ENCODE data around the gene GATD1. TPM values are rescaled to one million over a fixed set of nuclear protein-coding genes. Genes with fewer than 3 reads are reported as not detected.

Gene GATD1
- total RNA-seq, 1 experiment from 2014 or later: 91.5 TPM

DNA sequence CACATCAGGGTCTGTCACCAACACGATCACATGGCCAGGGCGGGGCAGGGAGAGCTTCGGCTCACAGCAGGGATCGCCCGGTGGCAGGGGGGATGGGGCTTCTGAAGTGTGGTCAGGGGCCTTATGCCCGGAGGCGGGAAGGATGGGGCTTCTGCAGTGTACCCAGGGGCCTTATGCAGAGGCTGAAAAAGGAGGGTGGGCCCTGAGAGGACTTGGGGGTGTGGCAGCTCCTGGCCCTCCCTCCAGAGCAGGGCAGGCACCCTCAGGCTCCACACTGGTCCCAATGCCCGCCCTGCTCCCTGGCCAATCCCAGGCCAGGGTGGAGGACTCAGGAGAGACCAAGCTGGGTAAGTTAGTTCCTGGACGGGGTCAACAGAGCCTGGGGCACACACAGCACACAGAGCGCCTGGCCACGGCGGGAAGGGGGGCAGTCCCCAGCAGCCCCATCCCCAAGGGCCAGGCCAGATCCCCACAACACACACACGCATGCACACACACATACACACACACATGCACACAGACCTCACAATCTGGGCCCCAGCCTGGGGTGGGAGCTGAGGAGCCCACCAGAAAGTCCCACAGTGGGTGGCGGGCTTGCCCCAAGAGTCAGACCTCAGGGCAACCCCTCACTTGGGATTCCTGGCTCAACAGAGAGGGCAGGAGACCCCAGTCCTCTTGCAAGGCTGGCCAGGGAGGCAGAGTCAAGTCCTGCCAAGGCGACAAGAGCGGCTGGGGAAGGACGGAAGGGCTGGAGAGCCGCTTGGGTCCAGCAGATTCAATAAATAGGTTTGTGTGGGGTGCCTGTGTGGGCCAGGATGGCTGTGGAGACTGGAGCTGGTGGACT, 13.7 kb upstream of the GATD1 start:
- Mint-ChIP-seq H3K9me3 (ENCODE audit: unreplicated experiment) (no peaks in the 10 kb centered on the region), H3K27me3 (ENCODE audit: insufficient read depth, unreplicated experiment) (no peaks in the 10 kb centered on the region), H3K4me1 (ENCODE audit: low read depth, unreplicated experiment) (no peaks in the 10 kb centered on the region), H3K27ac (ENCODE audit: unreplicated experiment) (no peak overlapping the region), H3K4me3 (ENCODE audit: unreplicated experiment) (no peak overlapping the region), H3K36me3 (ENCODE audit: insufficient read depth, unreplicated experiment) (peaks cover 17% of the 10 kb centered on the region)
- DNase-seq: no peak
- no TSS peak for BruUV-seq (replicated peaks)
- Histone ChIP-seq H3K27me3 (replicated peaks; ENCODE audit: control insufficient read depth, insufficient read depth, low read length) (no peaks in the 10 kb centered on the region), H3K36me3 (ENCODE audit: control insufficient read depth, insufficient read depth, low read length) (no peaks in the 10 kb centered on the region), H3K9me3 (no peaks in the 10 kb centered on the region), H3K4me1 (no peaks in the 10 kb centered on the region), H3K4me3 (ENCODE audit: low read depth, low read length) (no peak overlapping the region)
- intact Hi-C loops (cut with micrococcal nuclease; ENCODE audit: unreplicated experiment): no loop called here
- POLR2A ChIA-PET: no interaction called here
- TF ChIP-seq, protein P1, sequence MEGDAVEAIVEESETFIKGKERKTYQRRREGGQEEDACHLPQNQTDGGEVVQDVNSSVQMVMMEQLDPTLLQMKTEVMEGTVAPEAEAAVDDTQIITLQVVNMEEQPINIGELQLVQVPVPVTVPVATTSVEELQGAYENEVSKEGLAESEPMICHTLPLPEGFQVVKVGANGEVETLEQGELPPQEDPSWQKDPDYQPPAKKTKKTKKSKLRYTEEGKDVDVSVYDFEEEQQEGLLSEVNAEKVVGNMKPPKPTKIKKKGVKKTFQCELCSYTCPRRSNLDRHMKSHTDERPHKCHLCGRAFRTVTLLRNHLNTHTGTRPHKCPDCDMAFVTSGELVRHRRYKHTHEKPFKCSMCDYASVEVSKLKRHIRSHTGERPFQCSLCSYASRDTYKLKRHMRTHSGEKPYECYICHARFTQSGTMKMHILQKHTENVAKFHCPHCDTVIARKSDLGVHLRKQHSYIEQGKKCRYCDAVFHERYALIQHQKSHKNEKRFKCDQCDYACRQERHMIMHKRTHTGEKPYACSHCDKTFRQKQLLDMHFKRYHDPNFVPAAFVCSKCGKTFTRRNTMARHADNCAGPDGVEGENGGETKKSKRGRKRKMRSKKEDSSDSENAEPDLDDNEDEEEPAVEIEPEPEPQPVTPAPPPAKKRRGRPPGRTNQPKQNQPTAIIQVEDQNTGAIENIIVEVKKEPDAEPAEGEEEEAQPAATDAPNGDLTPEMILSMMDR (IDR thresholded peaks at IDR 0.05; ENCODE audit: insufficient read depth in 1 of 2, low read depth in 1 of 2, low read length in 1 of 2, severe bottlenecking in 1 of 2, unreplicated experiment in 1 of 2): no peak
- CTCF ChIA-PET: no interaction called here

DNA sequence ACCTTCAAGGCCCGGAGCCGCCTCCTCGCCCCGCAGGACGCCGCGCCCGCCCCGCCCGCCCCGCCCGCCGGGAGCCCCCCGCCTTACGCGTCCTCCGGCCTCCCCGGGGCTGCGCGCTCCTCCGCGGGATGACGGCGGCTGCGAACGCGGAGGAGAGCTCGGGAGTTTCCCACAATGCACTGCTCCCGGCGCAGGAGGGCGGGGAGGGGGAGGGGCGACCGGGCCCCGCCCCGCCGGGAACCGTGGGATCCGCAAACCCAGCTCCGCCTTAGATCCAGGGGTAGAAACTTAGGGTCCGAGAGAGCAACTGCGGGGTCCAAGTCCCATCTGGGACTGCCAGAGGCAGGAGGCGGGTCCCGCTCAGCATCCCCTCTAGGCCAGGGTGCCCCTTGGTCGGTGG, 12.7 kb upstream of the GATD1 start, which contains the start of gene CEND1:
Gene CEND1, minus strand, starts transcription at position 148 of the 400 bp plus-strand sequence. CDS start 1,514 bp downstream, outside the sequence.
- no peaks in the 10 kb centered on the region for H3K4me1 ChIP-seq
- Mint-ChIP-seq H3K27ac (ENCODE audit: unreplicated experiment) (no peak within 1 kb of the TSS), H3K4me1 (ENCODE audit: low read depth, unreplicated experiment) (no peaks in the 10 kb centered on the region), H3K4me3 (ENCODE audit: unreplicated experiment) (no peak within 1 kb of the TSS), H3K9me3 (ENCODE audit: unreplicated experiment) (no peaks in the 10 kb centered on the region), H3K27me3 (ENCODE audit: insufficient read depth, unreplicated experiment) (no peaks in the 10 kb centered on the region), H3K36me3 (ENCODE audit: insufficient read depth, unreplicated experiment) (peaks cover 19% of the 10 kb centered on the region)
- H3K27me3 ChIP-seq (replicated peaks; ENCODE audit: control insufficient read depth, insufficient read depth, low read length): no peaks in the 10 kb centered on the region
- ChIA-PET CTCF (no interaction called here), POLR2A (interaction anchor here (0.6 kb wide), 1 partner anchor 214 kb away, joined by 6 read pairs; the partner anchor contains the start of gene PHRF1)
- TF ChIP-seq, protein P1 (IDR thresholded peaks at IDR 0.05; ENCODE audit: insufficient read depth in 1 of 2, low read depth in 1 of 2, low read length in 1 of 2, severe bottlenecking in 1 of 2, unreplicated experiment in 1 of 2): no peak
- no peaks in the 10 kb centered on the region for H3K9me3 ChIP-seq
- no TSS peak for BruUV-seq (replicated peaks)
- no peaks in the 10 kb centered on the region for H3K36me3 ChIP-seq (ENCODE audit: control insufficient read depth, insufficient read depth, low read length)
- intact Hi-C loops (cut with micrococcal nuclease; ENCODE audit: unreplicated experiment): no loop called here
- DNase-seq: no peak
- no peak within 1 kb of the TSS for H3K4me3 ChIP-seq (ENCODE audit: low read depth, low read length)

DNA sequence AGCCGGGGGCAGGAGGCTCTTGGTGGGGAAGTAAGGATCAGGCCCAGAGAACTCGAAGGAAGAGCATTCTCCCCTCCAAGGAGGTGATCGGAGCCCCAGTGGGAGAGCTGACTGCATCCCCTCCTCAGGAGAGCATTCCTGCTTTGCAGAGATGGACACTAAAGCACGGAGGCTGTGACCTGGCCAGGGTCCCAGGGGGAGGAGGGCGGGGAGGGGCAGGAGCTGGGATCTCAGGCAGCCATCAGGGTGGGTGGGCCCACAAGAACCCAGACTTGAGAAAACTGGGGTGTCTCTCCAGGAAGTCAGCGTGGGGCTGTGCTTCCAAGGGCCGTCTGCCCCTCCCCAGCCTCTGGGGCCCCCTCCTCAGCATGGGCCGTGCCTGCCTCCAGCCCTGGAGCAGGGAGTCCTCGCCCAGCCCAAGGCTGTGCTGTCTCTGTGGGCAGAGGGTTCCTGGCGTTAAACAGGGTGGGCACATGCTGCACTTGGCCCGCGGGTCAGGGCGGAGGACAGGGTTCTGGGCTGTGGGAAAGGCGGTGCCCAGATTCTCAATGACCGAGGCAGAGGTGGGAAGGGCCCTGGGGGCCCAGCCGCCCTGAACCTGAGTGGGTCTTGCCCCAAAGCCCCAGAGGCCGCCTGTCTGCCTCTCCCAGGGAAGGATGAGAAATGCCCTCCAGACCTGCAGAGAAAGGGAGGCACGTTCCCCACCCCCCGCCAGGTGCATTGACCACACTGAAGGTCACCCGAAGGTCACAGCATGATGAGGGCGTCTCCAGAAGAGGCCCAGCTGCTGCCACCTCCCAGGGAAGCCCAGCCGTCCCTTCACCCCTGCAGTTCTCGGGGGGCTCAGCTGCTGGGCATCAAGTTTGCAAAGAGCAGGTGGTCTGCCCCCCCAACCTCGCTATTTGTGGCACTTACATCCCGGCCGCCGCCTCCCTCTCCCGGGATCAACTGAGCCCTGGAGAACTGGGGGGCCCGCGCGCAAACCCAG, 12.0 kb upstream of the GATD1 start:
- intact Hi-C loops (cut with micrococcal nuclease; ENCODE audit: unreplicated experiment): no loop called here
- Histone ChIP-seq H3K4me3 (ENCODE audit: low read depth, low read length) (no peak overlapping the region), H3K9me3 (no peaks in the 10 kb centered on the region), H3K36me3 (ENCODE audit: control insufficient read depth, insufficient read depth, low read length) (no peaks in the 10 kb centered on the region), H3K4me1 (no peaks in the 10 kb centered on the region), H3K27me3 (replicated peaks; ENCODE audit: control insufficient read depth, insufficient read depth, low read length) (no peaks in the 10 kb centered on the region)
- ChIA-PET POLR2A (interaction anchor here (0.6 kb wide), 1 partner anchor 213 kb away, joined by 6 read pairs; the partner anchor contains the start of gene PHRF1), CTCF (no interaction called here)
- TF ChIP-seq, protein P1 (IDR thresholded peaks at IDR 0.05; ENCODE audit: insufficient read depth in 1 of 2, low read depth in 1 of 2, low read length in 1 of 2, severe bottlenecking in 1 of 2, unreplicated experiment in 1 of 2): no peak
- DNase-seq: no peak
- H3K36me3 Mint-ChIP-seq (ENCODE audit: insufficient read depth, unreplicated experiment): peaks cover 23% of the 10 kb centered on the region
- no peaks in the 10 kb centered on the region for H3K27me3 Mint-ChIP-seq (ENCODE audit: insufficient read depth, unreplicated experiment)
- no TSS peak for BruUV-seq (replicated peaks)
- no peak overlapping the region for H3K27ac Mint-ChIP-seq (ENCODE audit: unreplicated experiment)
- H3K4me1 Mint-ChIP-seq (ENCODE audit: low read depth, unreplicated experiment): no peaks in the 10 kb centered on the region
- no peaks in the 10 kb centered on the region for H3K9me3 Mint-ChIP-seq (ENCODE audit: unreplicated experiment)
- H3K4me3 Mint-ChIP-seq (ENCODE audit: unreplicated experiment): no peak overlapping the region

Data from Caco-2 (cell line).